TTC549 (cell line): ENCODE data around the gene DMXL2.

ENCODE experiments used
- FAIRE-seq: peaks from 2 replicates; lab custom pipeline; 2012; peaks lifted over from hg19 to GRCh38; lab: Jason Lieb, UNC

The DMXL2 gene

GRCh38 chr15:51405693-51406523 is 216.7 kb downstream of the DMXL2 start:
- FAIRE-seq, result no peak

GRCh38 chr15:51403946-51404695 is 218.4 kb downstream of the DMXL2 start:
- FAIRE-seq, result no peak

- no peak for FAIRE-seq
Observed at GRCh38 chr15:51403072-51403878, 219.3 kb downstream of the DMXL2 start.

GRCh38 chr15:51401872-51402517 is 220.6 kb downstream of the DMXL2 start:
- FAIRE-seq, result no peak

GRCh38 chr15:51401051-51401780 is 221.4 kb downstream of the DMXL2 start:
- FAIRE-seq, result no peak

- FAIRE-seq, result no peak
Observed at GRCh38 chr15:51398626-51399025, 223.9 kb downstream of the DMXL2 start.
